Measurements from ENCODE around the gene PPP1R1C. TPM values are rescaled to one million over a fixed set of nuclear protein-coding genes. Genes with fewer than 3 reads are reported as not detected.
A peak's percentile ranks its signal among the peaks of the same experiment; 100 is the strongest.

Gene PPP1R1C
- 1.7 and 2.2 TPM in 2 replicates for total RNA-seq
- long read RNA-seq, partial matches to known transcripts, result 0 of 1 reads
- long read RNA-seq, other reads (novel, unspliced or antisense), result 1 of 1 reads

GRCh38 chr2:181985632-181986205 is at the start of gene PPP1R1C:
Gene PPP1R1C (plus strand): TSS chr2:181985853. CDS start chr2:181986111, 258 bp downstream.
- no peak for TF ChIP-seq CTCF (conservative IDR thresholded peaks at IDR 0.05)
- Mint-ChIP-seq H3K4me3 (peak within 1 kb of the TSS; percentile 2), H3K9me3 (peaks cover 3% of the 10 kb centered on the region), H3K27me3 (ENCODE audit: low read depth) (no peaks in the 10 kb centered on the region), H3K27ac (ENCODE audit: unreplicated experiment) (peak within 1 kb of the TSS; percentile 4), H3K4me1 (peaks cover 31% of the 10 kb centered on the region), H3K36me3 (ENCODE audit: low read depth) (no peaks in the 10 kb centered on the region)
- DNase-seq (ENCODE audit: low read depth, low spot score), result no peak

- Mint-ChIP-seq H3K4me3 (no peak overlapping the region), H3K4me1 (no peaks in the 10 kb centered on the region), H3K27ac (ENCODE audit: unreplicated experiment) (no peak overlapping the region), H3K27me3 (ENCODE audit: low read depth) (no peaks in the 10 kb centered on the region), H3K36me3 (ENCODE audit: low read depth) (peaks cover 2% of the 10 kb centered on the region), H3K9me3 (peaks cover 9% of the 10 kb centered on the region)
- TF ChIP-seq CTCF (conservative IDR thresholded peaks at IDR 0.05), result no peak
- no peak for DNase-seq (ENCODE audit: low read depth, low spot score)
Observed at GRCh38 chr2:181937473-181937872, 48.2 kb upstream of the PPP1R1C start.

GRCh38 chr2:181943411-181944124 is 42.1 kb upstream of the PPP1R1C start:
- DNase-seq (ENCODE audit: low read depth, low spot score), result no peak
- Mint-ChIP-seq H3K9me3 (peaks cover 20% of the 10 kb centered on the region), H3K27me3 (ENCODE audit: low read depth) (no peaks in the 10 kb centered on the region), H3K27ac (ENCODE audit: unreplicated experiment) (peak overlapping the region; percentile 24), H3K4me3 (no peak overlapping the region), H3K36me3 (ENCODE audit: low read depth) (peaks cover 7% of the 10 kb centered on the region), H3K4me1 (peaks cover 31% of the 10 kb centered on the region)
- no peak for TF ChIP-seq CTCF (conservative IDR thresholded peaks at IDR 0.05)

GRCh38 chr2:181944164-181944913 is 41.3 kb upstream of the PPP1R1C start:
- peaks cover 31% of the 10 kb centered on the region for H3K4me1 Mint-ChIP-seq
- H3K36me3 Mint-ChIP-seq (ENCODE audit: low read depth), result peaks cover 7% of the 10 kb centered on the region
- no peak overlapping the region for H3K4me3 Mint-ChIP-seq
- peaks cover 20% of the 10 kb centered on the region for H3K9me3 Mint-ChIP-seq
- no peak for TF ChIP-seq CTCF (conservative IDR thresholded peaks at IDR 0.05)
- H3K27me3 Mint-ChIP-seq (ENCODE audit: low read depth), result no peaks in the 10 kb centered on the region
- H3K27ac Mint-ChIP-seq (ENCODE audit: unreplicated experiment), result peak overlapping the region; percentile 24
- DNase-seq (ENCODE audit: low read depth, low spot score), result no peak

- Mint-ChIP-seq H3K36me3 (ENCODE audit: low read depth) (peaks cover 7% of the 10 kb centered on the region), H3K4me3 (no peak overlapping the region), H3K27me3 (ENCODE audit: low read depth) (no peaks in the 10 kb centered on the region), H3K4me1 (peaks cover 31% of the 10 kb centered on the region), H3K27ac (ENCODE audit: unreplicated experiment) (no peak overlapping the region), H3K9me3 (peaks cover 22% of the 10 kb centered on the region)
- TF ChIP-seq CTCF (conservative IDR thresholded peaks at IDR 0.05), result no peak
- DNase-seq (ENCODE audit: low read depth, low spot score), result no peak
Observed at GRCh38 chr2:181944914-181945291, 40.8 kb upstream of the PPP1R1C start.
